Keratinocyte (primary cell): ENCODE results near the gene P2RX1. TPM values are rescaled to one million over a fixed set of nuclear protein-coding genes. Genes with fewer than 3 reads are reported as not detected.

Experiments used
- DNase-seq: peaks from one replicate; pipeline ENCODE4 v3.0.0-alpha.2; 2011; ENCODE audit warnings: low read depth, missing footprints, low spot score
- FAIRE-seq: peaks from 2 replicates; lab custom pipeline; 2011; peaks lifted over from hg19 to GRCh38; lab: Jason Lieb, UNC
- H2AFZ ChIP-seq: 2 replicates; pipeline ENCODE4 v1.6.0; 2012; ENCODE audit warnings: low read length, control low read depth, inconsistent platforms; ENCODE audit not compliant: control insufficient read depth
- H3K27ac ChIP-seq: 2 replicates; pipeline ENCODE4 v1.5.1; 2011; ENCODE audit warnings: low read length; ENCODE audit not compliant: control insufficient read depth, insufficient read depth
- H3K27me3 ChIP-seq: 3 replicates; pipeline ENCODE4 v1.6.0; 2011; ENCODE audit warnings: low read length; ENCODE audit not compliant: control insufficient read depth, insufficient read depth; ENCODE audit errors: extremely low read depth
- H3K36me3 ChIP-seq, 2 experiments: 2 replicates in 1 of 2; 3 replicates in 1 of 2; pipeline ENCODE4 v1.5.1; 2011; ENCODE audit warnings: low read length in 2 of 2, mild to moderate bottlenecking in 1 of 2; ENCODE audit not compliant: control insufficient read depth in 2 of 2, insufficient read depth in 2 of 2; ENCODE audit errors: extremely low read depth in 1 of 2
- H3K4me1 ChIP-seq: 3 replicates; pipeline ENCODE4 v1.5.1; 2011; ENCODE audit warnings: low read length; ENCODE audit not compliant: control insufficient read depth, insufficient read depth; ENCODE audit errors: extremely low read depth
- H3K4me2 ChIP-seq: 3 replicates; pipeline ENCODE4 v1.6.0; 2011; ENCODE audit warnings: low read depth, low read length; ENCODE audit not compliant: control insufficient read depth, insufficient read depth; ENCODE audit errors: extremely low read depth
- H3K4me3 ChIP-seq, 3 experiments: fragments of 200-600 bp in 1 of 3; sonication (generic) in 1 of 3; 2 replicates in 2 of 3; 3 replicates in 1 of 3; pipeline ENCODE4 v1.5.1; 2011 to 2016; ENCODE audit warnings: low read length in 3 of 3, mild to moderate bottlenecking in 3 of 3, control low read depth in 2 of 3, inconsistent platforms in 1 of 3, low read depth in 1 of 3, mixed read lengths in 1 of 3, mixed run types in 1 of 3, moderate library complexity in 1 of 3; ENCODE audit not compliant: control insufficient read depth in 2 of 3, insufficient read depth in 2 of 3; ENCODE audit errors: extremely low read depth in 1 of 3
- H3K79me2 ChIP-seq: 2 replicates; pipeline ENCODE4 v1.6.0; 2012; ENCODE audit warnings: low read length; ENCODE audit not compliant: control insufficient read depth, insufficient read depth
- H3K9ac ChIP-seq: 3 replicates; pipeline ENCODE4 v1.6.0; 2011; ENCODE audit warnings: low read length; ENCODE audit not compliant: control insufficient read depth, insufficient read depth; ENCODE audit errors: extremely low read depth
- H3K9me1 ChIP-seq: 3 replicates; pipeline ENCODE4 v1.6.0; 2011; ENCODE audit warnings: low read length; ENCODE audit not compliant: control insufficient read depth, insufficient read depth; ENCODE audit errors: extremely low read depth
- H3K9me3 ChIP-seq: 2 replicates; pipeline ENCODE4 v1.5.1; 2012; ENCODE audit warnings: low read depth, low read length; ENCODE audit not compliant: control insufficient read depth
- H4K20me1 ChIP-seq: 3 replicates; pipeline ENCODE4 v1.6.0; 2011; ENCODE audit warnings: low read length; ENCODE audit not compliant: control insufficient read depth, insufficient read depth; ENCODE audit errors: extremely low read depth
- CTCF ChIP-seq, 3 experiments: IDR thresholded peaks in 1 of 3; conservative IDR thresholded peaks in 1 of 3; optimal IDR thresholded peaks in 1 of 3; 2 replicates in 2 of 3; 3 replicates in 1 of 3; pipeline versions ENCODE3 to v1.5.1; 2011; ENCODE audit warnings: low read length in 3 of 3, mild to moderate bottlenecking in 3 of 3, moderate library complexity in 2 of 3, control low read depth in 1 of 3, inconsistent platforms in 1 of 3; ENCODE audit not compliant: insufficient read depth in 2 of 3; ENCODE audit errors: extremely low read depth in 1 of 3
- EZH2 ChIP-seq: IDR thresholded peaks from one replicate; pipeline ENCODE4 v1.6.1; 2012; ENCODE audit warnings: inconsistent platforms, mild to moderate bottlenecking, low read length, moderate library complexity
- dilution Hi-C: fragments of 300-500 bp; cut with MboI; formaldehyde crosslinking; loops from one replicate; pipeline ENCODE4 v1.7.0; 2020; ENCODE audit warnings: low sequenced_read_pairs; ENCODE audit not compliant: extremely low pct_ligation_motif_present
- polyA plus RNA-seq, 5 experiments: library from polyadenylated mRNA; depleted of rRNA in 3 of 5; stranded (reverse) in 3 of 5; stranded (forward) in 1 of 5; unstranded in 1 of 5; fragments of >200 nt; gene quantifications; 1 replicate in 1 of 5; 2 replicates in 3 of 5; 3 replicates in 1 of 5; pipeline versions ENCODE4 v1.2.1 to v1.2.3, GENCODE V29; 2011 to 2012; ENCODE audit warnings: missing spikeins in 2 of 5, low read depth in 1 of 5, low replicate concordance in 1 of 5

P2RX1 gene
- polyA plus RNA-seq, 1 donor (not counting 4 experiments of a cell fraction or from before 2014, with no cell fraction given): not detected

- dilution Hi-C loops: no loop called here
- H3K27ac ChIP-seq: no peak overlapping the region
- FAIRE-seq (no peak), DNase-seq (no peak)
- H3K4me2 ChIP-seq: no peak overlapping the region
- H2AFZ ChIP-seq: no peak overlapping the region
- no peaks in the 10 kb centered on the region for H3K36me3 ChIP-seq
- peaks cover 10% of the 10 kb centered on the region for H3K4me1 ChIP-seq
- no peaks in the 10 kb centered on the region for H3K9me3 ChIP-seq
- peaks cover 31% of the 10 kb centered on the region for H3K27me3 ChIP-seq
- H3K79me2 ChIP-seq: no peaks in the 10 kb centered on the region
- TF ChIP-seq CTCF (optimal IDR thresholded peaks at IDR 0.05 in 1 of 3, IDR thresholded peaks at IDR 0.05 in 1 of 3, conservative IDR thresholded peaks at IDR 0.05 in 1 of 3; ENCODE audit: extremely low read depth in 1 of 3, insufficient read depth in 2 of 3, low read length in 3 of 3) (no peak), EZH2 (no peak)
- H3K9me1 ChIP-seq: no peaks in the 10 kb centered on the region
- no peak overlapping the region for H3K9ac ChIP-seq
- no peaks in the 10 kb centered on the region for H4K20me1 ChIP-seq
- no peak overlapping the region for H3K4me3 ChIP-seq
These were observed 46.6 kb upstream of the P2RX1 start for GRCh38 chr17:3962965-3963236.

- FAIRE-seq (no peak), DNase-seq (no peak)
- no peaks in the 10 kb centered on the region for H3K36me3 ChIP-seq
- H4K20me1 ChIP-seq: no peaks in the 10 kb centered on the region
- dilution Hi-C loops: no loop called here
- H3K4me3 ChIP-seq: no peak overlapping the region
- H3K27ac ChIP-seq: no peak overlapping the region
- H3K4me1 ChIP-seq: peaks cover 10% of the 10 kb centered on the region
- no peak overlapping the region for H3K4me2 ChIP-seq
- TF ChIP-seq CTCF (optimal IDR thresholded peaks at IDR 0.05 in 1 of 3, IDR thresholded peaks at IDR 0.05 in 1 of 3, conservative IDR thresholded peaks at IDR 0.05 in 1 of 3; ENCODE audit: extremely low read depth in 1 of 3, insufficient read depth in 2 of 3, low read length in 3 of 3): no peak
- TF ChIP-seq EZH2: no peak
- no peaks in the 10 kb centered on the region for H3K9me3 ChIP-seq
- H3K9me1 ChIP-seq: no peaks in the 10 kb centered on the region
- no peak overlapping the region for H2AFZ ChIP-seq
- peaks cover 31% of the 10 kb centered on the region for H3K27me3 ChIP-seq
- no peaks in the 10 kb centered on the region for H3K79me2 ChIP-seq
- H3K9ac ChIP-seq: no peak overlapping the region
These were observed 46.1 kb upstream of the P2RX1 start for GRCh38 chr17:3962217-3962964.
